Prostate gland (tissue), 2 donors: ENCODE data around the gene TRAF5.

Experiments used
- CTCF ChIP-seq, 4 experiments: fragments of 200-600 bp in 2 of 4; fragments of 450-650 bp in 2 of 4; sonication (generic) in 2 of 4; IDR thresholded peaks; 1 replicate in 3 of 4; 2 replicates in 1 of 4; pipeline ENCODE4 v1.5.1; 2016 to 2019; ENCODE audit warnings: antibody characterized with exemption in 4 of 4, mild to moderate bottlenecking in 2 of 4, moderate library complexity in 2 of 4
- POLR2A ChIP-seq: fragments of 450-650 bp; IDR thresholded peaks from one replicate; pipeline ENCODE4 v1.6.1; 2016; ENCODE audit warnings: antibody characterized with exemption, mild to moderate bottlenecking
- POLR2AphosphoS5 ChIP-seq: sonication (generic); formaldehyde crosslinking; IDR thresholded peaks from one replicate; pipeline ENCODE4 v1.6.1; 2017; ENCODE audit warnings: antibody characterized with exemption

DNA sequence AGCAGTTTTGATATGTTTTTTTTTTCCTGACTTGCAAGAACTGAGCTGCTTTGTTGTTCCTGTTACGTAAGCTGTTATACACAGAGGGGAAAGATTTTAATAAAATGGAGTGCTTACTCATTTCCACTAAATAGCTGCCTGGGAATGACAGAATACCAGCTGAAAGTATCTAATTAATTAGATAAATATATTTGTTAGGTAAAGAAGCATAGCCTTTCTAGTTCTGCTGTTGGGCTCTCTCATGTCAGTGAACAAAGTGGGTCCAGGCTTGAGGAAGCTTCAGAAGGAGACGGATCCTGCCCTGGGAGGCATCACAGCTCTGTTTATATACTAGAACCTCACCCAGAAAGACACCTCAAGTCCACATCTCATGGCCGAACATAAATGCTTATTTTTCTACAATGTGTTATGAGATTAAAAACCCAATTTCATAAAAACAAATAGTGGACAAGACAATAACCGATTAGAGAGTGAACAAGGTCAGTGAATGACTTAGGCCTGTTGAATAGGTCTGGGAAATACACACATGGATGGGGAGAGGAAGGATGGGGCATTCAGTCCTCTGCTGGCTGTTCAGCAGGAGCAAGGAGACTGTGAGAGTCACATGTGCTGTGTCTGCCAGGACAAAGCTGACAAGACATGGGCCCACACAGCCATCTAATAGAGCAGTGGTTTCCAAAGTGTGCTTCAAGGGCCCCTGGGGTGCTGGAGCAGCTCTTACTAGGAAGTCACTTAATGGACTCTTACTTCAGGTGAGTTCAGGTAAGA, 20.6 kb downstream of the TRAF5 start:
- TF ChIP-seq CTCF (IDR thresholded peaks at IDR 0.05) (no peak), POLR2A (no peak), POLR2AphosphoS5 (no peak)
